Endothelial cell of umbilical vein (primary cell): ENCODE measurements around the gene DPP10. TPM values are rescaled to one million over a fixed set of nuclear protein-coding genes. Genes with fewer than 3 reads are reported as not detected.

Source experiments
- BruUV-seq: library from RNA; stranded (reverse); fragments of 400-500 nt; replicated peaks from 2 replicates; lab custom pipeline; 2021; lab: Mats Ljungman, UMichigan
- CTCF ChIA-PET: fragments of 300-600, 350-600 bp; sonication (Branson Sonifier 250); formaldehyde crosslinking; loops from one replicate; lab custom pipeline; 2021; ENCODE audit warnings: antibody characterized with exemption, inconsistent platforms; lab: Charles Lee
- POLR2A ChIA-PET: fragments of 300-600, 350-600 bp; sonication (Branson Sonifier 250); formaldehyde crosslinking; loops from one replicate; lab custom pipeline; 2021; ENCODE audit warnings: antibody characterized with exemption, inconsistent platforms; lab: Charles Lee
- DNase-seq: peaks from one replicate; pipeline ENCODE4 v3.0.0-alpha.2; 2011; ENCODE audit warnings: low read depth, low spot score
- FAIRE-seq: peaks from 2 replicates; lab custom pipeline; 2011; peaks lifted over from hg19 to GRCh38; lab: Jason Lieb, UNC
- H2AFZ ChIP-seq: 2 replicates; pipeline ENCODE4 v1.6.0; 2012; ENCODE audit warnings: low read depth, low read length, control low read depth, inconsistent platforms
- H3K27ac ChIP-seq: 2 replicates; pipeline ENCODE4 v1.5.1; 2011; ENCODE audit warnings: low read depth, mild to moderate bottlenecking, control low read depth, low read length, moderate library complexity; ENCODE audit not compliant: insufficient read depth
- H3K27me3 ChIP-seq, 2 experiments: 2 replicates each; pipeline versions ENCODE4 v1.6.0 to v1.6.1; 2011; ENCODE audit warnings: low read length in 2 of 2, mixed read lengths in 1 of 2; ENCODE audit not compliant: control insufficient read depth in 2 of 2, insufficient read depth in 2 of 2
- H3K36me3 ChIP-seq, 2 experiments: 2 replicates in 1 of 2; 3 replicates in 1 of 2; pipeline ENCODE4 v1.5.1; 2011; ENCODE audit warnings: low read length in 2 of 2, mild to moderate bottlenecking in 1 of 2, moderate library complexity in 1 of 2; ENCODE audit not compliant: control insufficient read depth in 2 of 2, insufficient read depth in 2 of 2; ENCODE audit errors: extremely low read depth in 1 of 2
- H3K4me1 ChIP-seq: 3 replicates; pipeline ENCODE4 v1.5.1; 2011; ENCODE audit warnings: mild to moderate bottlenecking, low read length; ENCODE audit not compliant: control insufficient read depth, insufficient read depth; ENCODE audit errors: extremely low read depth
- H3K4me2 ChIP-seq: 2 replicates; pipeline ENCODE4 v1.6.1; 2011; ENCODE audit warnings: low read length, control low read depth, mixed read lengths; ENCODE audit not compliant: insufficient read depth
- H3K4me3 ChIP-seq, 3 experiments: fragments of 200-600 bp in 1 of 3; sonication (generic), shearing (Covaris generic) in 1 of 3; replicated peaks in 1 of 3; 2 replicates each; pipeline ENCODE4 v1.5.1; 2011 to 2016; ENCODE audit warnings: control low read depth in 3 of 3, low read length in 3 of 3, mild to moderate bottlenecking in 2 of 3, inconsistent platforms in 1 of 3, low read depth in 1 of 3, moderate library complexity in 1 of 3; ENCODE audit not compliant: insufficient read depth in 1 of 3
- H3K79me2 ChIP-seq: 2 replicates; pipeline ENCODE4 v1.6.0; 2012; ENCODE audit warnings: low read length, inconsistent platforms; ENCODE audit not compliant: control insufficient read depth, insufficient read depth
- H3K9ac ChIP-seq: replicated peaks from 2 replicates; pipeline ENCODE3; 2011; ENCODE audit warnings: low read length, control low read depth; ENCODE audit not compliant: insufficient read depth; ENCODE audit errors: extremely low read depth
- H3K9me1 ChIP-seq: replicated peaks from 3 replicates; pipeline ENCODE4 v1.6.0; 2011; ENCODE audit warnings: mild to moderate bottlenecking, low read length; ENCODE audit not compliant: control insufficient read depth, insufficient read depth; ENCODE audit errors: extremely low read depth
- H3K9me3 ChIP-seq: replicated peaks from 2 replicates; pipeline ENCODE4 v1.5.1; 2012; ENCODE audit warnings: low read length, inconsistent platforms; ENCODE audit not compliant: control insufficient read depth, insufficient read depth
- H4K20me1 ChIP-seq: replicated peaks from 2 replicates; pipeline ENCODE3; 2011; ENCODE audit warnings: mild to moderate bottlenecking, low read length; ENCODE audit not compliant: control insufficient read depth, insufficient read depth; ENCODE audit errors: extremely low read depth
- CTCF ChIP-seq, 2 donors: IDR thresholded peaks; 1 replicate in 1 of 2; 2 replicates in 1 of 2; pipeline ENCODE4 v1.5.1; 2011; ENCODE audit warnings: low read length in 2 of 2, mild to moderate bottlenecking in 2 of 2, moderate library complexity in 2 of 2, control low read depth in 1 of 2, inconsistent platforms in 1 of 2, low read depth in 1 of 2; ENCODE audit not compliant: insufficient read depth in 1 of 2; ENCODE audit errors: extremely low read depth in 1 of 2
- EZH2 ChIP-seq: IDR thresholded peaks from 2 replicates; pipeline ENCODE4 v1.6.1; 2012; ENCODE audit warnings: borderline replicate concordance, low read depth, mild to moderate bottlenecking, moderate library complexity, low read length, inconsistent platforms; ENCODE audit not compliant: severe bottlenecking
- GATA2 ChIP-seq: IDR thresholded peaks from 2 replicates; pipeline ENCODE4 v1.7.0; 2011; ENCODE audit warnings: low read depth, mild to moderate bottlenecking, moderate library complexity, mixed read lengths, low read length; ENCODE audit not compliant: insufficient read length, insufficient read depth
- POLR2AphosphoS5 ChIP-seq: IDR thresholded peaks from 2 replicates; pipeline ENCODE4 v1.6.1; 2012; ENCODE audit warnings: low read depth, mild to moderate bottlenecking, control low read depth, low read length, moderate library complexity; ENCODE audit not compliant: insufficient read depth
- dilution Hi-C: fragments of 300-500 bp; cut with MboI; formaldehyde crosslinking; loops from one replicate; pipeline ENCODE4 v1.15.0; 2019; ENCODE audit warnings: low sequenced_read_pairs; ENCODE audit not compliant: extremely low pct_ligation_motif_present
- intact Hi-C: fragments of 100-400 bp; cut with micrococcal nuclease; formaldehyde crosslinking; loops from one replicate; pipeline ENCODE4 v1.10.0; 2022
- polyA plus RNA-seq, 4 experiments: library from polyadenylated mRNA; depleted of rRNA in 3 of 4; stranded (reverse) in 3 of 4; unstranded in 1 of 4; fragments of >200 nt; gene quantifications; 2 replicates each; pipeline versions ENCODE4 v1.2.1 to v1.2.3, GENCODE V29; 2011 to 2012; ENCODE audit warnings: missing spikeins in 1 of 4
- total RNA-seq: library from RNA; stranded (reverse); gene quantifications from 2 replicates; pipeline ENCODE4 v1.2.3, GENCODE V29; 2021
- TF ChIP-seq, protein P1 (sequence below): IDR thresholded peaks from 2 replicates; pipeline ENCODE4 v1.6.1; 2011; ENCODE audit not compliant: insufficient read depth, insufficient read length

Gene DPP10
- total and polyA plus RNA-seq, 2 donors (not counting 3 experiments of a cell fraction or from before 2014, with no cell fraction given): not detected

DNA sequence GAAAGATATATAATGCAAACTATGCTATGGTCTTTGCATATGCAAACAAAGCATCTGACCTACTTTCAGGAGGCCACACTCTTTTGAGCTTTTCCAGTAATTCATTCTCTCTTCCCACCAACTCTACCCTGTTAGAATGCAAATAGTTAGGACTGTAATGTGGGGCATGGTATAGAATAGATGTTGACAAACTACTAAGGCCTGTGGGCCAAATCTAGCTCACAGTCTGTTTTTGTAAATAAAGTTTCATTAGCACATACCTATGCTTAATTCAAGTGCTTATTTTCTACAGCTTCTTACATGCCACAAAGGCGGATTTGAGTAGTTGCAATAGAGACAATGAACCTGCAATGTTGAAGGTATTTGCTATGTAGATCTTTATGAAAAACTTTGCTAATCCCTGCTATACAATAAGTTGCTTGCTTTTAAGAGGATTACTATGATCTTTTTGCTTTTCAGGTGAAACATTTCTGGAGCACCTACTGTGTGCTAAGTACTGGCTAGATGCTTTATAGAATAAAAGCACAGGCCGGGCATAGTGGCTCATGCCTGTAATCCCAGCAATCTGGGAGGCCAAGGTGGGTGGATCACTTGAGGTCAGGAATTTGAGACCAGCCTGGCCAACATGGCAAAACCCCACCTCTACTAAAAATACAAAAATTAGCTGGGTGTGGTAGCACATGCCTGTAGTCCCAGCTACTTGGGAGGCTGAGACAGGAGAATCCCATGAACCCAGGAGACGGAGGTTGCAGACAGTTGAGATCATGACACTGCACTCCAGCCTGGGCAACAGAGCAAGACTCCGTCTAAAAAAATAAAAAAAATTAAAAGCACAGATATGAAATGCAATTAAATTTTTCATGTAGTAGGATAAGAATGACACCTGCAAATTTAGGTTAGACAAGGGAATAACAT lies 267.8 kb downstream of the DPP10 start:
- TF ChIP-seq EZH2 (no peak), POLR2AphosphoS5 (no peak), CTCF (IDR thresholded peaks at IDR 0.05; ENCODE audit: extremely low read depth in 1 of 2, insufficient read depth in 1 of 2, low read depth in 1 of 2, low read length in 2 of 2) (no peak), GATA2 (no peak)
- TF ChIP-seq, protein P1, sequence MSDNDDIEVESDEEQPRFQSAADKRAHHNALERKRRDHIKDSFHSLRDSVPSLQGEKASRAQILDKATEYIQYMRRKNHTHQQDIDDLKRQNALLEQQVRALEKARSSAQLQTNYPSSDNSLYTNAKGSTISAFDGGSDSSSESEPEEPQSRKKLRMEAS: no peak
- Histone ChIP-seq H3K27me3 (no peaks in the 10 kb centered on the region), H3K9me1 (no peaks in the 10 kb centered on the region), H3K4me2 (no peak overlapping the region), H3K4me3 (no peak overlapping the region), H3K9ac (no peak overlapping the region), H3K9me3 (no peaks in the 10 kb centered on the region), H3K79me2 (no peaks in the 10 kb centered on the region), H3K27ac (no peak overlapping the region), H4K20me1 (no peaks in the 10 kb centered on the region), H3K36me3 (no peaks in the 10 kb centered on the region), H3K4me1 (no peaks in the 10 kb centered on the region), H2AFZ (no peak overlapping the region)
- CTCF ChIA-PET: no interaction called here
- POLR2A ChIA-PET: no interaction called here
- DNase-seq: no peak
- dilution Hi-C loops (no loop called here), intact Hi-C loops (no loop called here)
- BruUV-seq: no TSS peak
- FAIRE-seq: no peak
